ENCODE measurements around the gene EEF1G.
"Not testable (repeated sequence)": the region's sequence is repeated elsewhere in the genome, so short reads cannot be mapped to it uniquely, and the experiment has no call there.

EEF1G gene

DNA sequence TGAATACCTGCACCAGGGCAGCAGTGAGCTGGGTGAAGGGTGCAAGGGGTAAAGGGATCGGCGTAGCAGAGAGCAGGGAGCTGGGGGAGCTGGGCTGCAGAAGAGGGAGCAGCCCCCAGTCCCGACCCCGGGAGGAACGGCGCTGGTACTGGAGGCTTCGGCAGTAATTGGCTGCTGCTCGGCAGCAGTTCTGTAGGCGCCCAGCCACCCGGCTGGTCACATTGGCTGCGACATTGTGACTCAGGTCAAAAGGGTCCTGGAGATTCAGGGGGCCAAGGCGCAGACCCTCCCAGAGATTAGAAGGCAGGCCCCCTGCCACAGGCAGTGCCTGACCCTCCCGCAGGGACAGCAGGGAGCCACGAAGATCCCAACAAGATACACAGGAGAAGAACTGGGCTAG, 2.1 kb upstream of the EEF1G start:
- DNase-seq, result no peak

GRCh38 chr11:62575156-62575555, 1.5 kb upstream of the EEF1G start:
- DNase-seq, result no peak

GRCh38 chr11:62574363-62575071, 826 bp upstream of the EEF1G start:
- peak; percentile 45 for DNase-seq

- DNase-seq, result peak; percentile 60
Measured at GRCh38 chr11:62573006-62573591, 592 bp downstream of the EEF1G start.

DNA sequence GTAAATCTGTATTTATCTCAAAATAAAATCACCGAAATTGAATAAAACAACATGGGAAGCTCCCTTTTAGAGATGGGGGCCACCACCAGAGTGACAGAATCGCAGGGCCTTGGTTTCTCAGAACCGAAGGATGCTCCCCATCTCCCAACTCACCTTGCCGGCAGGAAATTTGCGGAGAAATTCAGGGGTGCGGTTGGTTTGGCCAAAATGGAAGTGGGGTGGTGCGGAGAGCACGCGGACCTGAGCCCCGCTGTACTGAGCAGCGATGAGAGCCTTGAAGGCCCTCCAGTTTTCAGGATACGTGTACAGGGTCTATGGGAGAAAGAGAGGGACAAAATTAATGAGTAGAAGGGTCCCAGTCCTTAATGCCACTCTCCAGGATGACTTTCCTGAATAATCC, 1.3 kb downstream of the EEF1G start:
- DNase-seq, result no peak

GRCh38 chr11:62571493-62571892, 2.2 kb downstream of the EEF1G start:
- DNase-seq, result not testable (repeated sequence)

- not testable (repeated sequence) for DNase-seq
Measured at GRCh38 chr11:62570903-62571302, 2.8 kb downstream of the EEF1G start.

DNA sequence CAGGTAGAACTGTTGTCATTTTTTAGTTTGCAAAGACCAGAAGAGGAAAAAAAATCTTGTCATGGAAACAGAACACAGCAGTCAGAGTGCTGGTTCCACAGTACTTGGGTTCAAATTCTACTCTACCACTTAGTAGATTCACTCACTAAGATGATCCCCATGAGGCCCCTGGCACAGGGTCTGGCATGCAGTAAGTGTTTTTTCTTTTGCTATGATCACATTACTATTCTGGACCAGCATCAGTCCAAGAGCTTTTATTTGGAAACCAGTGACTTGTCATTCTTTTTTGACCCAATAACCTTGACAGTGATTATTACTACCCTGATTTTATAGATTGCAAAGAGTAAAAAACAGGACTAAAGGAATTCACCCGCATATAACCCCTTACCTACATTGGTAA, 4.1 kb downstream of the EEF1G start:
- DNase-seq, result no peak

DNA sequence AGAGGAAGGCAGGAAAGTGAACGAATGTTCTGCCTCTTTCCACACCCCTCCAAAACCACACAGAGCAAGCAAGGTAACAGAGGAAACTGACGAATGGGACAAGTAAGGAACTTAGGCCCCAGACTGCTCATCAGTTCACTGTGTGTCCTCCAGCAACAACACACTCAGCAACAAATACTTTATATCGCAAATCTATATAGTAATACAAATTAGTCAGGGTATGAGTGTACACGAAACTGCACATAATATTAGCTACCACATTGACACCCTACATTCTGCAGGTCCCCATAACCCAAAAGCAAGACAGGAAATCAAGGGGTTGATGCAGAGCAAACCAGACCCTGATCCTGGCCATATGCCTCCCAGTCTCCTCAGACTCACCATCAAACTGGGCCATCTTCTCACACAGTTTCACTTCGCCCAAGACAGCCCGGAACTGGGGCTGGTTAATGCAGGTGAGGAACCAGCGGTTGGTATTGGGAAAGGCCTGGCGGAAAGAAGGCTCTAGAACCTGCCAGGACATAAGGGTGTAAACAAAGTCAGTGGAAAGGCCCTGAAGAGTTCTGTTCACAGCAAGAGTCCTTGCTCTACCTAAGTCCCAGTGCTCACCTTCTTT, 6.6 kb downstream of the EEF1G start:
- no peak for DNase-seq

- no peak for DNase-seq
Measured at GRCh38 chr11:62566247-62566646, 7.4 kb downstream of the EEF1G start.

DNA sequence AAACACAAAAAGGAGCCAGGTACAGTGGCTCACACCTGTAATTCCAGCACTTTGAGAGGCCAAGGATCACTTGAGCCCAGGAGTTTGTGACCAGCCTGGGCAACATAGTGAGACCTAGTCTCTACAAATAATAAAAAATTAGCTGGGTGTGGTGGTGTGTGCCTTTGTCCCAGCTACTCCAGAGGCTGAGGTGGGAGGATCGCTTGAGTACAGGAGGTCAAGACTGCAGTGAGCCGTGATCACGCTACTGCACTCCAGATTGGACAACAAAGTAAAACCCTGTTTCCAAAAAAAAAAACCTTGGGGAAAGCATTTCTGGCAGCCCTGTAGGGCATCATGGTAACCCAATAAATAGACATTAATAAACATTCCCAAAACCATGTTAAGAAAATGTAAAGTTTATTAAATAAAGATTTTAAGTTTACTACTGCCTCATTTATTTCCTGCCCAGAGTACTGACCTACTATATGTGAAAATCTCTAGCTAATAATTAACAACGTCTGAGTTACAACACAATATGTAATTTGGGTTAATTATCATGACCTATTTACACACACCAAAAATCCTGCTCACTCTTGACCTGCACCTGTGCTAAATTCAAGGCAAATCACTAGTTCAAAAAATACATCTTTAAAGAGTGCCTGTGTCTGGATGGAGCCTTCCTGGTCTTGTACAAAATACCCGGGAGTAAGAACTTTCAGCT, 8.4 kb downstream of the EEF1G start:
- DNase-seq, result no peak

DNA sequence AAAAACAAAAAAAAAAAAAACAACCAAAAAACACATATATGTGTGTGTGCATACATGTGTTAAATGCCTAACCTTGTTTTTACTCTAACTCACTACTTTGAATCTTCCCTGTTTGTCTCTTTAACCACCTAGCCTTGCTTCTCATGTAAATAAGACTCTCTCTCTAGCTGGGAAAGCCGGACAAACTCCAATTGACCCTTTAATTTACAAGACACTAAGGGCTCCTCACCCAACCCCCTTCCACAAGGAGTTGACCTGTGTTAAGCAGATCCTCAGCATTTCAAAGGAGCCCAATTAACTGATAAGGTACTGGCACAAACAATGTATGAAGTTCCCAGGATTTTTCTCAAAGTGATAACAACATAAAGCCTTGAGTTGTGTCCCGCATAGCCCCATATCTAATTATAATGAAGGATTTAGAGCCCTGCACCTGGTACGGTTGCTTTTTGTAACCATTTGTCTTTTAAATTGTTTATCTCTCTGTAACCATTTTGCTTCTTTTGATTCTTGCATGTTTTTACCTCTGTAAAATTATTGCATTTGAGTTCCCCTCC, 11.9 kb downstream of the EEF1G start:
- DNase-seq, result not testable (repeated sequence)

DNA sequence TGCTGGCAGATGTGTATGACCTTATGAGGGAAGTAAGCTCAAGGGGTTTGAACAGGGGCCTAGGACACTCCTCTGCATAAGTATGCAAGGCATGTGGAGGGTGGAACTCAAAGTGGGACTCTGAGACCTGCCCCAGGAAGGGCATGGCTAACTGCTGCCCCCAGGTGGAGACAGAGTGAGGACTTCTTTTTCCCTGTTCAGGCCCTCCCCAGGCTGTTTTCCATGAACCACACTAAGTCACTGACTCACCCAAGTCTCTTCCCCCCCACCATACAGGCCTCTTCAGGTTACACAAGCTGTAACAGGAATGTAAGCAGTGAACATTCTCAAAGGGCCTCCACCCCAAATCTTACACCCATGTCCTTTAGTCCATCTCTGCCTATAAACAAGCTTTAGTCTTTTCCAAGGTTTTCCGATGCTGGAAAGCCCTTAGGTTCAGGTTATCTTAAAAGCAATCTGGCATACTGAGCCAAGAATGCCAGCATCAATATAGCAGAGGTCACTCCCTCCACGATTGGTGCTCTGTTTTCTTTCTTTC, 13.1 kb downstream of the EEF1G start:
- peak; percentile 91 for DNase-seq

DNA sequence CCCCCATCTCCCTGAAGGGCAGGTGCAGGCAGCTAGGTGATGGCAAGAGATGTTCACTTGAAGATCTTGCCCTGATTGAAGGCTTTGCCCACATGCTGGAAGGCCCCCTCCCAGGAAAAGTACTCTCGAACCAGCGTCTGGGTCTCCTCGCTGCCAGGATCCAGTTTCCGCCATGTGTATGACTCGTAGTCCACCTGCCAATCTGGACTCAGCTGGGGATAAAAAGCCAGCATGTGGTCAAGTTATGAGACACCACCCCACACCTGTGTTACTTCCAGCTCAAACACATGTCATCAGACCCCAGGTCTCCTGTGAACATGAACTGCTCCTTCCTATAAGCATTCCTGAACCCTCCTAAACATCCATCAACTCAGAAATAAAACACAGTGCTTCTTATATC, 14.1 kb downstream of the EEF1G start:
- DNase-seq, result not testable (repeated sequence)

GRCh38 chr11:62559204-62559603, 14.5 kb downstream of the EEF1G start:
- DNase-seq, result no peak

- DNase-seq, result no peak
Measured at GRCh38 chr11:62558669-62559068, 15.0 kb downstream of the EEF1G start.

- DNase-seq, result peak; percentile 66
Measured at GRCh38 chr11:62556875-62557631, 16.6 kb downstream of the EEF1G start.

- DNase-seq, result peak; percentile 97
Measured at GRCh38 chr11:62556108-62556874, 17.4 kb downstream of the EEF1G start.

- peak; percentile 96 for DNase-seq
Measured at GRCh38 chr11:62555464-62556107, 18.1 kb downstream of the EEF1G start.

DNA sequence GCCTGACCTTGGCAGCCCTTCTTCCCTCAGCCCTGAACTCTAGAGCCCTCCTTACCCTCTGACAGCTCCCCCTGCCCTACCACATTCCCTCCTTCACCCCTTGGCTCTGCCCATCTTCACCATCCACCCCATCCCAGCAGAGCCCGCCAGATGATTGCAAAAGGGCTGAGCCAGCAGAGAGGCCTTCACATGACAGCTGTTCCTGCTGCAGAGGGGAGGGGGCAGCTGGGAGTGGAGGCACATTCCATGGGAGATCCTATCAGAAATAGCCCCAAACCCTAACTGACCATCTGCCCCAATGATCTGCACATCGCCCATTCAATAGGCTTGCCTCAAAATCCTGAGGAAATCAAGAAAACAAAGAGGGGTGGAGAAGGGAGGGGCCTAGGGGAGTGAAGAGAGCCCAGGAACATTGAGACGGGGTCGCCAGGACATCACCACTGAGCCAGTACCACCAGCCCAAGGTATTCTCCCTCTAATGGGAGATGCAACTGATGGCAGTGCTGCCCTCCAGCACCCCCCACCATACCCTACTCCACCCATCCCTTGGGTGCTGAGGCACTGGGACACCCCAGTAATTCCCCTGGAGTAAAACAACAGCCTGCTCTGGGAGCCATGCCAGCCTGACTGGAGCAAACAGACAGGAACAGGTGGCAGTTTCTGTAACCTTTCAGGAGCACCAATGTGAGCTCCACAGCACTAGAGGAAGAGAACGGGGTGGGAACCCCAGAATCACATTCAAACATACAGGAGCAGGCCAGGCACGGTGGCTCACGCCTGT, 19.1 kb downstream of the EEF1G start:
- DNase-seq, result no peak

All from hematopoietic multipotent progenitor cell treated with erythropoietin and hydrocortisone succinate and interleukin-3 and kit ligand, for 4 days (in vitro differentiated cells).